AG20443 (cell line): ENCODE data around the gene RSPO4.

Experiments
- DNase-seq: peaks from one replicate; pipeline ENCODE4 v3.0.0; 2012; ENCODE audit warnings: low spot score, mixed read lengths

RSPO4 gene

DNA sequence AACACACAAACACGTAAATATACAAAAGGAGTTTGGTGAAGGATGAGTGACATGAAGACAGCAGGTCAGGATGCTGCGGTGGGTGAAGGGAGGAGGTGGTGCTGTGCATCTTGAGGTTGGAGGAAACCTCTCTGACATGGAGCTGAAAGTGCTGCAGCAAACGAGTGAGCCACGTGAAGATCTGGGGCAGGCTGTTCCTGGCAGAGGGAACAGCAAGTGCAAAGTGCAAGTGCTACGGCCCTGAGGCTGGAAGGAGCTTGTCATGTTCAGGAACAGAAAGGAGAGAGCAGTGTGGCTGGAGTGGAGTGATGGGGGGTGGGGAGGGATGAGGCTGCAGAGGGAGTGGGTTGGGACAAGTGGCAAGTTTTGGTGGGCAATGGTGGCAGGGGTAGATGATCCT, 61.2 kb downstream of the RSPO4 start:
- no peak for DNase-seq

DNA sequence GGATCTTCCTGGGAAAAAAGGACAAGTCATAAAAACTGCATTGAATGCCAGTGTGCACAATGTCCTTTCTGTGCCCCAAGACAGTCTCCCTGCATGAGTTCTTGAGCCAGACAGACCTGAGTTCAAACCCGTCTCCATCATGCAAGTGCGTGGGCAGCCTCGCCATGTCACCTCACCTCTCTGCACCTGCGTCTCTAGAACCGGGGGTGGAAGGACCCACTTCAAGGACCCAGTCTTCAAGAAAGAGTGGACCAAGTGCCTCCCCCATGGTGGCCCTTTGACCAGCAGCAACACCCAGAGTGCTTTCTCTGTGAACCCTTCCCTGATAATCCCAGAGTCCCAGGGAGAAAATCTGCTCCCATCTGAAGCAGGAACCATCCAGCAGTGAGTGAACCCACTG, 62.5 kb downstream of the RSPO4 start:
- no peak for DNase-seq

DNA sequence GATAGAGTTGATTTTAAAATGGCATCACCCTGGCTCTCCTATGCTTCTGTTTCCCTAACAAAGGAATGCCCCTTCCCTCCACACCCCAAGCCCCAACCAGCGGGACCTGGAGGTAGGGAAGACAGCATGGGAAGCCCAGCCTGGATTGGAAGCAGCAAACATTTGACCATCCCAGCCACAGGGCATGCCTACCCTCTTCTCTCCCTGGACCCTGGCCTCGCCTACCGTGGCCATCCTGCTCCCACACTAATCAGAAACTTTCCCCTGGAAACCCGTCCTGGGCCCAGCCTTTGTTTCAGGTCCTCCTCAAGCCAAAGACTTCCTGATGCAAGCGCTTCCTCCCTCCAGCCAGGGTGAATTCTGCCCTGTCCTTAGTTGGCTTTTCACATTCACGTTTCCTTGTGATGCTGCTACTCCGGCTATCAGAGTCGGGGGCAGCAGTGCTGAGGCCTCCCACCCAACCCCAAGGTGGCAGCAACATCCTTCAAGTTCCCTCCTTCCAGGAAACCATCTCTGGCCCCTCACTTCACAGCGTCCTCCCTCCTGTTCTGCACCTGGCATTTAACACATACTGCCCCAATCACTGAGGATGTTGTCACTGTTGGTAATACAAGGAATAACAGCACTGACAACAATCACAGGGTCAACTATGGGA, 67.8 kb downstream of the RSPO4 start:
- DNase-seq: no peak

DNA sequence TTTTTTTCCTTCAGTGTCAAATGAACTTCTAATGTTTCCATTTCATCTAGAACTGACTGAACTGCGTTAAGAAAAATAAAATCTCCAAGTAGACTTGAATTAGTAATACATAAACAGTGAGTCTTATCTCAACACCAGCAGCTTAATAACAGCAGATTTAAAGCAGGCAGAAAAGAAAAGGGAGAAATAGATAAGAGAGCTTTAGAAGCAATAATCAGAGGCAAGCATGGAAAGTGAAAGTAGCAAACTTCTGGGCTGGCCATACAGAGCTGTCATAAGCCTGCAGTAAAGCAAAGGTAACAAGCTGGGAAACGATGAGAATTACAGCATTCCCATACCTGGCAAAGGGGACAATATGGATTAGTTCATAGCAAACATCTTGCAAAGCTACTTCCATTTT, 69.1 kb downstream of the RSPO4 start:
- no peak for DNase-seq

DNA sequence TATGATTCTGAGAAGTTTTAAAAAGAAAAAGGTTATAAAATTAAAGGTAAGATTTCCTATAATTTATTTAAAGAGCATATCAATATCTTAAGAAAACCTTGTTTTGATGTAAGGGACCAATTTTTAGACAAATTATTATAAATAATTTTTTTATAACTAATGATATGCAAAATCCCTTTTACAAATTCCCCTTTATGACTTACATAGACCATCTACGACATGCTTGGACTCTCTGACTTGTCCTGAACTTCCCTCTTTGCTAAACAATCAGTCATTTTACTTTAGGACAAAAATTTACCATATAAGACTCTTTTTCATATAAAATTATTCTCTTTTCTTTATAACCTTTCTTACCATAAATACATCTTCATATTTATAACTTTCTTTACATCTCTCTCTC, 70.7 kb downstream of the RSPO4 start:
- DNase-seq: no peak

DNA sequence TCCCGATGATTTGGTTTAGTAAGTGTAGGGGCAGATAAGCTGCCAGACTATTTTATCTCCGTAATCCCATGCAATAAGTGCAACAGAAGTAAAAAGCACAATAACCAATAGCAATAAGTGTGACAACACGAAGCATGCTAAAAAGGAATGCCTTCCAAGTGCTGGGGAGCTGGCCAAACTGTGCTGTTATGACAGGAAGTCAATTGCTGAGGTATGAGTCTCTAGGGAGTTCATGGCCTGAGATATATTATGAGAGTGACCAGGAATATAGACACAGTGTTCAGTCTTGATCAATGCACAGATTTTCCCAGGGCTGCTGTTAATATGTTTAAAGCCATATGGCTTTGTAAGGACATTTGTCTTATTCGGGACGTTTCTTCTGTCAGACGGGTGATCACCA, 75.4 kb downstream of the RSPO4 start:
- DNase-seq: no peak

DNA sequence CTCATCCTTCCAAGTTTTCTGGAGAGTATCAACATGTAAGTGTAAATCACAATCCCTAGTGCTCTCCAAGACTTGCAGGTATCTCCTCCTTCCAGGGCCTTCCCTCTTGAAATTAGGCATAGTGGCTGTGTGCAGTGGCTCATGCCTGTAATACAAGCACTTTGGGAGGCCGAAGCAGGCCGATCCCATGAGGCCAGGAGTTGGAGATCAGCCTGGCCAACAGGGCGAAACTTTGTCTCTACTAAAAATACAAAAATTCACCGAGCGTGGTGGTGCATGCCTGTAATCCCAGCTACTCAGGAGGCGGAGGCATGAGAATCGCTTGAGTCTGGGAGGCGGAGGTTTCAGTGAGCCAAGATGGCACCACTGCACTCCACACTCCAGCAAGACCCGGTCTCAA, 76.6 kb downstream of the RSPO4 start:
- no peak for DNase-seq

DNA sequence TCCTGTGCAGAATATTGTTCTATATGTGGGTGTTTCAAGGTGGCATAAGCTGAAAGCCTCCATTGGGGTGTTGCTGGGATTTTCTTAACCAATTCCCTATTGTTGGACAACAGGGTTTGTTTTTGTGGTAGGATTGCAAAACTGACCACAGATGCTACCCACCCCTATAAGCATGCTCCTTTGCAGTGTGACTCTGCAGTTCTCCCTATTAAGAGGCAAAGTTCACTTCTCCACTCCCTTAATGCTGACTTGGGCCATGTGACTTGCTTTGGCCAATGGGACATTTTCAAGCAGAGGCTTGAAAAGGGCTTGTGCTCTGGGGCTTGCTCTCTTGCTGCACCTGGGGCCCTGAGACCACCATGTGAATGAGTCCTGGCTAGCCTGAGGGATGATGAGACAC, 77.5 kb downstream of the RSPO4 start:
- DNase-seq: no peak

DNA sequence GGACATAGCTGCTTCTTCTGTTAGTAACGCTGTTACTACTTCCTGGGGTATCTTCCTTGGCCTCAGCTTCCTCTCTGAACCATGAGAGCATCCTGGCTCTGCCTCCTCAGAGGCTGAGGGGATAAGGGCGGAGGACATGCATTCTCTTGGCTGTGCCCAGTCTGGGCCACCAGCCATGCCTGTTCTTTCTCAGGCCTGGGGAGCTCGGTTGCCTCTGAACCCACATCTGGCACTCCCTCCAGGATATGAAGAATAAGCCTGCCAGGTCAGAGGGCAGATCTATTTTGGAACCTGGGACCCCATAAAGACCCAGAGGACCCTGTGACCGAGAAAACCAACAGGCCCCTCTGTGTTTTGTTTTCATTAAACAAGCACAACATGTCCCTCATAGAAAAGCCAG, 79.3 kb downstream of the RSPO4 start:
- DNase-seq: no peak

DNA sequence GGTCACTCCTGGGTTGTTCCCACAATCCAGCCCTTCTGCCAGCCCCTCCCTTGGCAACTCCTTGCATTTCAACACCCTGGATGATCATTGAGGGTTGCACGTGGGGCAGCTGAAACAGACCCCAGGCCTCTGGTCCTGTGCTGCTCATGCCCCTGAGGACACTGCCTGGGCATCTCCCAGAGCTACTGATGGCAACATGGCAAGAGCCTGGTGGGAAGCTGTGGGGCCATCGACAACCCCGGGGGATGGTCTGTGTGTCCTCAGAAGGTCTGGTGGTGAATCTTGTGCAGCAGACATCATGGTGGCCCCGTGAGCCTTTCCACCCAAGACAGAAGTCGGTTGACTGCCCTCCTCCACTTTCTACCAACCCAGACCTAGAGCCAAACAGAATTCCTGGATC, 81.0 kb downstream of the RSPO4 start:
- no peak for DNase-seq

DNA sequence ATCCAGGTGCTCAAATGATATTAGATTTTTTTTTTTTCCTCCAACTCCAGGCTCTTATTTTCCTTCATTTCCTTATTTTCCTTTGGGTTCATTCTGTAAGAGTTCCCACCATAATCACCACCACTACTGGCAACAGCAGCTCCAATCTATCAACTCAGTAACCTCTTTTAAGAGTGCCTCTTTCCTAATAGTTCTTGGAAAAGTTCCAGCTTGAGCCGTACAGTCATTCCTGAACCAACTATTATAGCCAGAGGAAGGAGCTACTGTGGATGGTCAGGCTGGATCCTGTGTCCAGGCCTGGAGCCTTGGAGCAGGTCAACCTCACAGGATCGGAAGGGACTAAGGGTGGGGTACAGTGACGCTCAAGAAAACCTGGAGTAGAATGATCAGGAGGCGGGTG, 81.8 kb downstream of the RSPO4 start:
- DNase-seq: no peak

DNA sequence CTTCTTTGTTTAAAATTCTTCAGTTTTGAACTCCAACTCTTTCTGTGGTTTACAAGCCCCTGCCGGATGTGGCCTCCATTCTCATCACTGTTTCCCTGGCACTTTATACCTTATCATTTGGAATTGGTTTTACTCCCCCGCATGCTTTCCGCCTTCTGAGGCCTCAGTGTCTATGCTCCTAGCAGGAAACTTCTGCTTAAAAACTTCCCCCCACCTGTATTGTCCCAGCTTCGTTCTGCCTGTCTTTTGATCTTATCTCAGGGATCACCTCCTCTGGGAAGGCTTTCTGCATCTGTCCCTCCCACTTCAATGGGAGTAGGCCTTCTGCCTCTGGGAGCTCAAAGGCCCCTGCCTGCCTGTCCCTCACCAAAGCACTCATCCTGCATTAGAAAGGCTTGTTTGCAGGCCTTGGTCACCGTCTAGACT, 82.6 kb downstream of the RSPO4 start:
- no peak for DNase-seq

DNA sequence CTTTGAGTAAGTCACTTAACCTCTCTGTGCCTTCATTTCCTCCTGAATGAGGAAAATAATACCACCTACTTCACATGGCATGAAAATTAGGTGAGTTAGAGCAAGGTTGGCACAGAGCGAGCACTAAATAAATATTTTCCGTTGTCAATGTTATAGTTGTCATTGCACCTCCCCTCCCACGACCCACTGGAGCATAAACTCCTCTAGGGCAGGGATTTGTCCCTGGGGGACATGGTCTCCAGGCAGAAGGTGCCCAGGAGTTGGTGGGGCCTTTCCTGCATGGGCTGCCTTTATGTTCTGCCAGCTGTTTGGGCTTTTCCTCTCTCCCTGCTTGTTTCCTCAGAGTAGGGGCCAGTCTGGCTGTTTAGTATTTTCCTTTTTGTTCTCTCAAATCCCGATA, 84.7 kb downstream of the RSPO4 start:
- no peak for DNase-seq

DNA sequence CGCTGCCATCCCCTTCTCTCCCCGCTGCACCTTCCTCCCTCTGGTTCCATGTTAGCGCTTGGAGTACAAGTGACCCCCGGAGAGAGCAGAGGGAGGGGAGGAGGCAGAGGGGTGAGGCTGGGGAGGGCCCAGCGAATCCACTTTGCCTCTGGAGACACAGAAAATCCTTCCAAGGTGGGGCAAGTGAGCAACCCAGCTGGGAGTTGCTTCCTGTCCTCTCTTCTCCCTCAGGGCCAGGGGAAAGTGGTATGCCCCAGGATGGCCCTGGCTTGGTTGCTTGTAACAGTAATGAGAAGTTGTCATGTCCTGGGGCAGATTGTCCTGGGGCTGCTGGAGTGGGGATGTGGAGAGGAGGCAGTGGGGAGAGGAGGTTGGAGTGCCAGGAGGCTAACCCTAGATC, 85.3 kb downstream of the RSPO4 start:
- no peak for DNase-seq

DNA sequence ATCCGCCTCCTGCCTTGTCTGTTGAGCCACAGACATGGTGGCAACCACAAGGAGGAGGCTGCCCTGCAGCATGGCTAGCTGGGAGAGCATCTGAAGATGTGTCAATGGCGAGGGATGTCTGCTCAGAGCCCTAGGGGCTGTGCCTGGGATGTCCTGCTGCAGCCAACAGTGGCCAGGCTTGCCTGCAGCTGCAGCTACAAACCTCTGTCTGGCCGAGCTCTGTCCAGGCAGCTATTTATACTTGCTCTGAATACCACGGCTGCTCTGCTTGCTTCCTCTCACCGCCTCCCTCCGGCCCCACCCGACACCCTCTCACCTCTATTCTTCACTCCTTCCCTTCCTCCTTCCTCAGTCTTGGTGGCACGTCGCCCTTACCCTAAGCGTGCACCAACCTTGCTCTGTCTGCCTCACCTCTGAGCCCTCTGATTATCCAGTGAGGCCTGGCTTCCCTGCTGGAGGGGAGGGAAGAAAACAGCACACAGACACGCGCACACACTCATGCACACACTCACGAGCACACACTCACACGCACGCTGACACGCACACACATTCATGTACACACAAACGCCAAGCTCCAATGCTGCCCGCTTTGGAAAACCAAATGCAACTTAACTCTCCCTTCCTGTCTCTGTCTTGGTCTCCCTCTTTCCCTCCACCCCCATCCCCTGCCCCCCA, 85.8 kb downstream of the RSPO4 start, which contains the start of gene ANGPT4:
Gene ANGPT4 (minus strand): TSS at position 210 of the 675 bp plus-strand sequence. CDS start 120 bp downstream, at position 90.
- peak; percentile 61 for DNase-seq

DNA sequence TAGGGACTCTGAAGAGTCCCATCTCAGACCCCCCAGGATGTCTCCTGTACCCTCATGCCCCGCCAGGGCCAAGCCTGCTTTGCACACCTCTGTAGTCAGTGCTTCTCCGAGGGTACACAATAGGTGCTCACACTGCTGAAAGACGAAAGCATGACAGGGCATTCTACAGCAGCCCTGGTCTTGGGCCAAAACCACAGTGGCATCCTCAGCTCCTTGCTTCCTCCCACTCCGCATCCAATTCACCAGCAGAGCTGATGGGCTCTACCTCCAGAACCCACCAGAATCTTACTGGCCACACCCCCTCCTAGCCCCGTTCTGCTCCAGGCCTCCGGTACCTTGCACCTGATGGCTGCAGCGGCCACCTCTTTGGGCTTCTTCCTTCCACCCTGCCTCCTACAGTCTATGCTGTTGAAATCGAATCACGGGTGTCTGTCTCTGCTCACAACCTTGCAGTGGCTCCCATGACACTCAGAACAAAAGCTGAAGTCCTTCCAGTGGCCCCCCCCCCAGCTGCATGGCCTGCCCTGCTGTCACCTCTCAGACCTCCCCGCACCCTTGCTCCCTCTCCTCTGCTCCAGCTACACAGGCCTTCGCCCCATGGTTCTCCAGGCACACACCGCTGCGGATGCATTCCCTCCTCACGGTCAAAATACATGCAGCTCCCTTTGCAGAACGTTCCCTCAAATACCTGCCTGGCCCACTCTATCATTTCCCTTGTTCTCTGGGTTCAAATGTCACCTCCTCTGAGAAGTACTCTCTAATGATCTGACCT, 87.2 kb downstream of the RSPO4 start:
- peak; percentile 39 for DNase-seq

DNA sequence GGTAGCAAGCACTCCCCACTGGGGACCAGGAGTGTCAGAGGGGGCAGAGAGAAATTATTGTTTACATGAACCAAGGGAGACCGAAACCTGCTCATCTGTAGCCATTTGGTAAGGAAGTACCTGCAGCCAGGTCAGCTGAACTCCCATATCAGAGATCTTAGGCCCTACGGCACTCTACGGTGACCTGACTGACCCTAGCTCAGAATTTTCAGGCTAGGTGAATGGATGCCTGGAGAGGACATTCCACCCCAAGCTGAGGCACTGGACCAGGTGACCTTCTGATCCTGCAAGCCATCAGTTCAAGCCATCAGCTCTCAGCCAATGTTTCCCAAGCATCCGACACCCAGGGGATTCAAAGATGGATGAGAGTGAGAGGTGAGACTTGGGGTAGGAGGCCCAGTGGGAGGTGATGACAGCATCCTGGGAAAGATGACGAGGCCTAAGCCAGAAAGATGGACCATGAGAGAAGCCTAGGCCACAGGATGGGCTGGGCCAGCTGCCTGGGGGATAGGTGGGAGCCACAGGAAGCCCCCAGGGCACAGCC, 88.7 kb downstream of the RSPO4 start:
- DNase-seq: no peak

DNA sequence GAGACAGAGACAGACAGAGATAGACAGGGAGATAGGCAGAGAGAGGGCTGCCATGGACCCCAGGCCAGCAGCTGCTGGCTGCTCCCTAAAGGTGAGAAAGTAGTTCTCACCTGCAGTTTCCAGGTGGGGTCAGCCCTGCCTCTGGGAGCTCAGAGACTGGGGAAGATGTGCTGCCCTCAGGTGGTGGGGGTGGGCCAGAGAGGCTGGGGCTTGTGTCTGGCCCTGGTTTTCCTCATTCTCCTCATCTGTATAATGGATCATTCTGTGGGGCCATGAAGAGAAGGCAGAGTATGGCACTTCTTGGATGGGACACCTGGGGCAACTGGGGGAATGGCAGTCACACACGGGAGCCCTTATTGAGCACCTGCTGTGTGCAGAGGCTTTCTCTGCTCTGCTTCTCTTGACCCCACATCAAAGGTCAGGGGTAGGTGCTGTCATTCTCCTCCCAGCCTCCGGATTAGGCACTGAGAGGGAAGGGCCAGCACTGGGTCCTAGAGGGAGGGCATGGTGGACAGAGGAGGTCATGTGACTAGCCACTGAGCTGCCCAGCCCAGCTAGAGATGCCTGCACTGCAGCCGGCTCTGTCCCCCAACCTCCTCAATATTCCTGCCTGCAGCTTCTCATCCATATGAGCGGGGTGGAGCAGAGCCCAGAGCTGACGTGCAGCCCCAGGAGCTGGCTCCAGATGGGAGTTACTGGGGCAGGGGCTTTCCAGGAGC, 90.1 kb downstream of the RSPO4 start:
- DNase-seq: no peak

DNA sequence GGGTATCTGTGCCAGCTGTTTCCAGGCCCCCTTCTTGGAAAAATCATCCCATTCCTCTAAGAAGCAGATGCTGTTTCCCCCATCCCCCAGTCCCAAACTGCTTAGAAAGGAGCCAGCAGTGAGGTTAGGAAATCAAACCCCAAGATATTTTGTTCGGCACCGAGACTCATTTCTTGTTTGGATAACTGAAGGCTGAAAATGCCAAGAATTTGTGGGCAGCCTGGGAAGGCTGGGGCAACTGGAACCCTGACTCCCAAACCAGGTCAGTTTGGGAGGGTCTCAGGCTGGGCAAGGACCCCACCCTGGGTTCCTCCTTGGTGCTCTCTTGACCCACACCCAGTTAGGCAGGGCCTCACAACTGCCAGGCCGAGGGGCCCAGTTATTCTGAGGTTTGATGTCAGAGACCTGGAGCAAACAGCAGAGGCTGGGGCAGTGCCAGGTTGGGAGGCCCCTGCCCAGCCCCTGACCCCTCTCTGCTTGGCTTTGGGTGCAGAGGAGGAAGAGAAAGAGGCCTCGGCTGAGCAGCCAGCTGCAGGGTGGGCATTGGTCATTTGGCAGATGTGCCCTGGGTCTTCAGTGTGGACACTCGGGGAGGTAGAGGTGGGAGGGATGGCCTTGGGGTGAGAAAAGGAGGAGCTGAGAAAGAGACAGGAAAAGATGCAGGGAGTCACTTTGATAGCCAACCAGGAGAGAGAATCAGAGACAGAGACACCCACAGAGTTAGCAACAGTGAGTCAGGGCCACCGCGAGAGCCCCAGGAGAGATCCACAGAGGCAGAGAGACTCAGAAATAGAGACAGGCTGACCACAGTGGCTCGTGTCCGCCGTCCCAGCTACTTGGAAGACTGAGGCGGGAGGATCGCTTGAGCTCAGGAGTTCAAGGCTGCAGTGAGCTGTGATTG, 91.0 kb downstream of the RSPO4 start:
- peak; percentile 78 for DNase-seq

DNA sequence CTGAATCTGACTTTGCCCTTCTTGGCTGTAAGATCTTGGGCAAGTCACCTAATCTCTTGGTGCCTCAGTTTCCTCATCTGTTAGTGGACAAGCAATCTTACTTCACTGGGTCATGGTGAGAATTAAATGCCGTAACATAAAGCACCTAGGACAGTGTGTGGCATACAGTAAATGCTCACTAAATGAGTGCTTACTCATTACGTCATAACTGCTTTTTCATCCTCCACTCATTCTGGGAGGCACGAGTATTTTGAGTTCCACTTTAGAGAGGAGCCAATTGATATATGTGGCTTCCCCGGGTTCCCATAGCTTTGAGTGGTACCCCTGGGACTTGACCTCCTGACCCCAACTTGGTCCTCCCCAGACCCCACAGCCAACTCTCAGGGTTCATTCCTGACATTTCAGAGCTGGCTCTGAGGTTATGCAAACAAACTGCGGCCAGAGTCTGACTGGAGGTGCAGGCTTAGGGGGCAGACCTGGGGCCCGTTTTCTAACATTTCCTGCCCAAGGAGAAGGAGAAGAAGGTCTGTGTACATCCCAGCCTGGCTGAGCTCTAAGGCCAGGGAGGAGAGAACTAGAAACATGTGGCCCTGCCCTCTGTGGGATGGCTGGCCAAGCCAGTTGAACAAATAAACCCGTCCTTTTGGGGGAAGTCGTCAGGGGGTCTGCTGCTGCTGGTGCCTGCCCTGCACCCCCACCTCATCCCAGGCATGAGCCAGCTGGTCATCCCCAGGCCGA, 91.8 kb downstream of the RSPO4 start:
- DNase-seq: peak; percentile 56
